Osteoblast (primary cell): ENCODE results near the gene ATP2A2. TPM values are rescaled to one million over a fixed set of nuclear protein-coding genes. Genes with fewer than 3 reads are reported as not detected.
A peak's percentile ranks its signal among the peaks of the same experiment; 100 is the strongest.

Source experiments
- DNase-seq: peaks from one replicate; pipeline ENCODE4 v3.0.0; 2011; ENCODE audit warnings: low spot score, mixed read lengths; ENCODE audit not compliant: insufficient read length; ENCODE audit errors: missing footprints
- H2AFZ ChIP-seq: 2 replicates; pipeline ENCODE4 v1.6.0; 2011; ENCODE audit warnings: mild to moderate bottlenecking, low read length
- H3K27ac ChIP-seq: 2 replicates; pipeline ENCODE4 v1.5.1; 2011; ENCODE audit warnings: mild to moderate bottlenecking, low read depth, low read length, moderate library complexity
- H3K27me3 ChIP-seq: 2 replicates; pipeline ENCODE4 v1.6.0; 2012; ENCODE audit warnings: mild to moderate bottlenecking, control low read depth, inconsistent platforms, low read length, moderate library complexity; ENCODE audit not compliant: insufficient read depth
- H3K36me3 ChIP-seq: 2 replicates; pipeline ENCODE4 v1.5.1; 2011; ENCODE audit warnings: mild to moderate bottlenecking, low read length, control low read depth, moderate library complexity; ENCODE audit not compliant: insufficient read depth
- H3K4me1 ChIP-seq: 2 replicates; pipeline ENCODE4 v1.5.1; 2011; ENCODE audit warnings: mild to moderate bottlenecking, low read length, control low read depth, moderate library complexity; ENCODE audit not compliant: insufficient read depth
- H3K4me2 ChIP-seq: 2 replicates; pipeline ENCODE4 v1.6.0; 2011; ENCODE audit warnings: mild to moderate bottlenecking, low read length; ENCODE audit not compliant: insufficient read depth
- H3K4me3 ChIP-seq: fragments of 200-600 bp; sonication (generic); 3 replicates; pipeline ENCODE4 v1.5.1; 2012; ENCODE audit warnings: mild to moderate bottlenecking, low read length, inconsistent platforms; ENCODE audit not compliant: insufficient read depth
- H3K79me2 ChIP-seq: 2 replicates; pipeline ENCODE4 v1.6.0; 2012; ENCODE audit warnings: mild to moderate bottlenecking, low read length, control low read depth, inconsistent platforms; ENCODE audit not compliant: insufficient read depth
- H3K9me3 ChIP-seq: 2 replicates; pipeline ENCODE4 v1.5.1; 2011; ENCODE audit warnings: low read depth, low read length, control low read depth
- H4K20me1 ChIP-seq: 2 replicates; pipeline ENCODE4 v1.6.0; 2012; ENCODE audit warnings: mild to moderate bottlenecking, low read length, control low read depth; ENCODE audit not compliant: insufficient read depth
- CTCF ChIP-seq: IDR thresholded peaks from 2 replicates; pipeline ENCODE4 v1.5.1; 2011; ENCODE audit warnings: mild to moderate bottlenecking, low read depth, low read length, moderate library complexity; ENCODE audit errors: extremely low read depth
- total RNA-seq: library from RNA; depleted of rRNA; stranded (reverse); fragments of >200 nt; gene quantifications from 2 replicates; pipeline ENCODE4 v1.2.3, GENCODE V29; 2012

Gene ATP2A2
- total RNA-seq, 1 donor = 107 TPM

- Histone ChIP-seq H3K4me1 (peaks cover 40% of the 10 kb centered on the region), H3K27ac (peak overlapping the region; percentile 82), H3K4me2 (peak overlapping the region; percentile 92), H4K20me1 (peaks cover 53% of the 10 kb centered on the region), H3K4me3 (peak overlapping the region; percentile 98), H3K79me2 (peaks cover 59% of the 10 kb centered on the region), H3K9me3 (no peaks in the 10 kb centered on the region), H3K27me3 (no peaks in the 10 kb centered on the region), H3K36me3 (peaks cover 27% of the 10 kb centered on the region), H2AFZ (no peak overlapping the region)
- peak; percentile 65 for DNase-seq
- no peak for TF ChIP-seq CTCF
These were observed 1.3 kb downstream of the ATP2A2 start for GRCh38 chr12:110282300-110282860.

- Histone ChIP-seq H3K27me3 (no peaks in the 10 kb centered on the region), H3K4me3 (peak overlapping the region; percentile 98), H2AFZ (no peak overlapping the region), H3K9me3 (no peaks in the 10 kb centered on the region), H3K27ac (peak overlapping the region; percentile 82), H3K4me2 (peak overlapping the region; percentile 92), H4K20me1 (peaks cover 57% of the 10 kb centered on the region), H3K36me3 (peaks cover 29% of the 10 kb centered on the region), H3K79me2 (peaks cover 67% of the 10 kb centered on the region), H3K4me1 (peaks cover 40% of the 10 kb centered on the region)
- peak; percentile 66 for DNase-seq
- TF ChIP-seq CTCF = no peak
These were observed 2.1 kb downstream of the ATP2A2 start for GRCh38 chr12:110282956-110283817.

GRCh38 chr12:110284597-110284996, 3.5 kb downstream of the ATP2A2 start:
- TF ChIP-seq CTCF = no peak
- Histone ChIP-seq H3K4me3 (peak overlapping the region; percentile 98), H3K36me3 (peaks cover 42% of the 10 kb centered on the region), H3K4me1 (peaks cover 50% of the 10 kb centered on the region), H3K79me2 (peaks cover 81% of the 10 kb centered on the region), H3K27me3 (no peaks in the 10 kb centered on the region), H3K9me3 (no peaks in the 10 kb centered on the region), H3K27ac (peak overlapping the region; percentile 40), H2AFZ (no peak overlapping the region), H4K20me1 (peaks cover 69% of the 10 kb centered on the region), H3K4me2 (peak overlapping the region; percentile 92)
- no peak for DNase-seq

GRCh38 chr12:110286623-110287022, 5.6 kb downstream of the ATP2A2 start:
- H3K4me3 ChIP-seq = no peak overlapping the region
- H4K20me1 ChIP-seq = peaks cover 78% of the 10 kb centered on the region
- no peak overlapping the region for H2AFZ ChIP-seq
- peak overlapping the region; percentile 55 for H3K27ac ChIP-seq
- DNase-seq = no peak
- peaks cover 41% of the 10 kb centered on the region for H3K4me1 ChIP-seq
- no peak for TF ChIP-seq CTCF
- peaks cover 99% of the 10 kb centered on the region for H3K79me2 ChIP-seq
- no peaks in the 10 kb centered on the region for H3K9me3 ChIP-seq
- no peaks in the 10 kb centered on the region for H3K27me3 ChIP-seq
- H3K36me3 ChIP-seq = peaks cover 59% of the 10 kb centered on the region
- H3K4me2 ChIP-seq = peak overlapping the region; percentile 54
